ENCODE data around the gene CDKAL1. TPM values are rescaled to one million over a fixed set of nuclear protein-coding genes. Genes with fewer than 3 reads are reported as not detected.

Gene CDKAL1
- total RNA-seq, 1 experiment from 2014 or later = 20.6 TPM

DNA sequence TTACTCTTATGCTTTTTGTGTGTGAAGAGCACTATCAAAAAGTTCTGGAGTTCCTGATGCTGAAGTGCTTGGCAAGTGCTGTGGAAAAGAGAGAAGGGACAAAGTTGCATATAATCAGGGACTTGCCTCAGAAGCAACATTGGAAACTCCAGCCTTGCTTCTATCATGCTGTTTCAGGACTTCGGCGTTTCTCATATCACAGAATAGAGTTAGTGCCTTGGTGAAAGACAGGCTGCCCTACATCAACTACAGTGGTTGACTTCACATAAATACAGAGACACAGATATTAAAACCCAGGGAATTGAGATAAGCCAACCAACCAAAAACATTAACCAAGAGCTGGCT, 36.2 kb upstream of the CDKAL1 start:
- Mint-ChIP-seq H3K9me3 (peaks cover 5% of the 10 kb centered on the region; the same call in 1 of the 2 replicates), H3K27me3 (ENCODE audit: low read depth) (no peaks in the 10 kb centered on the region), H3K27ac (no peak overlapping the region), H3K4me3 (no peak overlapping the region), H3K4me1 (no peaks in the 10 kb centered on the region), H3K36me3 (no peaks in the 10 kb centered on the region)
- TF ChIP-seq, protein P1, sequence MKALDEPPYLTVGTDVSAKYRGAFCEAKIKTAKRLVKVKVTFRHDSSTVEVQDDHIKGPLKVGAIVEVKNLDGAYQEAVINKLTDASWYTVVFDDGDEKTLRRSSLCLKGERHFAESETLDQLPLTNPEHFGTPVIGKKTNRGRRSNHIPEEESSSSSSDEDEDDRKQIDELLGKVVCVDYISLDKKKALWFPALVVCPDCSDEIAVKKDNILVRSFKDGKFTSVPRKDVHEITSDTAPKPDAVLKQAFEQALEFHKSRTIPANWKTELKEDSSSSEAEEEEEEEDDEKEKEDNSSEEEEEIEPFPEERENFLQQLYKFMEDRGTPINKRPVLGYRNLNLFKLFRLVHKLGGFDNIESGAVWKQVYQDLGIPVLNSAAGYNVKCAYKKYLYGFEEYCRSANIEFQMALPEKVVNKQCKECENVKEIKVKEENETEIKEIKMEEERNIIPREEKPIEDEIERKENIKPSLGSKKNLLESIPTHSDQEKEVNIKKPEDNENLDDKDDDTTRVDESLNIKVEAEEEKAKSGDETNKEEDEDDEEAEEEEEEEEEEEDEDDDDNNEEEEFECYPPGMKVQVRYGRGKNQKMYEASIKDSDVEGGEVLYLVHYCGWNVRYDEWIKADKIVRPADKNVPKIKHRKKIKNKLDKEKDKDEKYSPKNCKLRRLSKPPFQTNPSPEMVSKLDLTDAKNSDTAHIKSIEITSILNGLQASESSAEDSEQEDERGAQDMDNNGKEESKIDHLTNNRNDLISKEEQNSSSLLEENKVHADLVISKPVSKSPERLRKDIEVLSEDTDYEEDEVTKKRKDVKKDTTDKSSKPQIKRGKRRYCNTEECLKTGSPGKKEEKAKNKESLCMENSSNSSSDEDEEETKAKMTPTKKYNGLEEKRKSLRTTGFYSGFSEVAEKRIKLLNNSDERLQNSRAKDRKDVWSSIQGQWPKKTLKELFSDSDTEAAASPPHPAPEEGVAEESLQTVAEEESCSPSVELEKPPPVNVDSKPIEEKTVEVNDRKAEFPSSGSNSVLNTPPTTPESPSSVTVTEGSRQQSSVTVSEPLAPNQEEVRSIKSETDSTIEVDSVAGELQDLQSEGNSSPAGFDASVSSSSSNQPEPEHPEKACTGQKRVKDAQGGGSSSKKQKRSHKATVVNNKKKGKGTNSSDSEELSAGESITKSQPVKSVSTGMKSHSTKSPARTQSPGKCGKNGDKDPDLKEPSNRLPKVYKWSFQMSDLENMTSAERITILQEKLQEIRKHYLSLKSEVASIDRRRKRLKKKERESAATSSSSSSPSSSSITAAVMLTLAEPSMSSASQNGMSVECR (CRISPR knock-in tag; IDR thresholded peaks at IDR 0.05; ENCODE audit: borderline replicate concordance) = no peak
- TF ChIP-seq NR2C2 (CRISPR knock-in tag; IDR thresholded peaks at IDR 0.05) (no peak), SMAD4 (CRISPR knock-in tag; IDR thresholded peaks at IDR 0.05) (no peak), GRHL2 (CRISPR knock-in tag; IDR thresholded peaks at IDR 0.05; ENCODE audit: insufficient replicate concordance, severe bottlenecking) (no peak), ZNF416 (CRISPR knock-in tag; IDR thresholded peaks at IDR 0.05) (no peak), ZNF263 (CRISPR knock-in tag; IDR thresholded peaks at IDR 0.05; ENCODE audit: low read depth) (no peak), SMAD3 (CRISPR knock-in tag; IDR thresholded peaks at IDR 0.05; ENCODE audit: borderline replicate concordance) (no peak), ZNF317 (CRISPR knock-in tag; IDR thresholded peaks at IDR 0.05; ENCODE audit: borderline replicate concordance, low read depth) (no peak), JUN (CRISPR knock-in tag; IDR thresholded peaks at IDR 0.05) (no peak), ZBTB21 (CRISPR knock-in tag; IDR thresholded peaks at IDR 0.05; ENCODE audit: borderline replicate concordance) (no peak), NFYB (CRISPR knock-in tag; conservative IDR thresholded peaks at IDR 0.05; ENCODE audit: low read depth) (no peak), ZNF396 (CRISPR knock-in tag; IDR thresholded peaks at IDR 0.05; ENCODE audit: borderline replicate concordance) (no peak)
- TF ChIP-seq, protein P2, sequence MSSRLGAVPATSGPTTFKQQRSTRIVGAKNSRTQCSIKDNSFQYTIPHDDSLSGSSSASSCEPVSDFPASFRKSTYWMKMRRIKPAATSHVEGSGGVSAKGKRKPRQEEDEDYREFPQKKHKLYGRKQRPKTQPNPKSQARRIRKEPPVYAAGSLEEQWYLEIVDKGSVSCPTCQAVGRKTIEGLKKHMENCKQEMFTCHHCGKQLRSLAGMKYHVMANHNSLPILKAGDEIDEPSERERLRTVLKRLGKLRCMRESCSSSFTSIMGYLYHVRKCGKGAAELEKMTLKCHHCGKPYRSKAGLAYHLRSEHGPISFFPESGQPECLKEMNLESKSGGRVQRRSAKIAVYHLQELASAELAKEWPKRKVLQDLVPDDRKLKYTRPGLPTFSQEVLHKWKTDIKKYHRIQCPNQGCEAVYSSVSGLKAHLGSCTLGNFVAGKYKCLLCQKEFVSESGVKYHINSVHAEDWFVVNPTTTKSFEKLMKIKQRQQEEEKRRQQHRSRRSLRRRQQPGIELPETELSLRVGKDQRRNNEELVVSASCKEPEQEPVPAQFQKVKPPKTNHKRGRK (CRISPR knock-in tag; IDR thresholded peaks at IDR 0.05; ENCODE audit: borderline replicate concordance) = no peak
- TF ChIP-seq, protein P3, sequence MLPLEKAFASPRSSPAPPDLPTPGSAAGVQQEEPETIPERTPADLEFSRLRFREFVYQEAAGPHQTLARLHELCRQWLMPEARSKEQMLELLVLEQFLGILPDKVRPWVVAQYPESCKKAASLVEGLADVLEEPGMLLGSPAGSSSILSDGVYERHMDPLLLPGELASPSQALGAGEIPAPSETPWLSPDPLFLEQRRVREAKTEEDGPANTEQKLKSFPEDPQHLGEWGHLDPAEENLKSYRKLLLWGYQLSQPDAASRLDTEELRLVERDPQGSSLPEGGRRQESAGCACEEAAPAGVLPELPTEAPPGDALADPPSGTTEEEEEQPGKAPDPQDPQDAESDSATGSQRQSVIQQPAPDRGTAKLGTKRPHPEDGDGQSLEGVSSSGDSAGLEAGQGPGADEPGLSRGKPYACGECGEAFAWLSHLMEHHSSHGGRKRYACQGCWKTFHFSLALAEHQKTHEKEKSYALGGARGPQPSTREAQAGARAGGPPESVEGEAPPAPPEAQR (CRISPR knock-in tag; IDR thresholded peaks at IDR 0.05) = no peak
- TF ChIP-seq, protein P4, sequence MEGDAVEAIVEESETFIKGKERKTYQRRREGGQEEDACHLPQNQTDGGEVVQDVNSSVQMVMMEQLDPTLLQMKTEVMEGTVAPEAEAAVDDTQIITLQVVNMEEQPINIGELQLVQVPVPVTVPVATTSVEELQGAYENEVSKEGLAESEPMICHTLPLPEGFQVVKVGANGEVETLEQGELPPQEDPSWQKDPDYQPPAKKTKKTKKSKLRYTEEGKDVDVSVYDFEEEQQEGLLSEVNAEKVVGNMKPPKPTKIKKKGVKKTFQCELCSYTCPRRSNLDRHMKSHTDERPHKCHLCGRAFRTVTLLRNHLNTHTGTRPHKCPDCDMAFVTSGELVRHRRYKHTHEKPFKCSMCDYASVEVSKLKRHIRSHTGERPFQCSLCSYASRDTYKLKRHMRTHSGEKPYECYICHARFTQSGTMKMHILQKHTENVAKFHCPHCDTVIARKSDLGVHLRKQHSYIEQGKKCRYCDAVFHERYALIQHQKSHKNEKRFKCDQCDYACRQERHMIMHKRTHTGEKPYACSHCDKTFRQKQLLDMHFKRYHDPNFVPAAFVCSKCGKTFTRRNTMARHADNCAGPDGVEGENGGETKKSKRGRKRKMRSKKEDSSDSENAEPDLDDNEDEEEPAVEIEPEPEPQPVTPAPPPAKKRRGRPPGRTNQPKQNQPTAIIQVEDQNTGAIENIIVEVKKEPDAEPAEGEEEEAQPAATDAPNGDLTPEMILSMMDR (IDR thresholded peaks at IDR 0.05) = no peak
- TF ChIP-seq, protein P5, sequence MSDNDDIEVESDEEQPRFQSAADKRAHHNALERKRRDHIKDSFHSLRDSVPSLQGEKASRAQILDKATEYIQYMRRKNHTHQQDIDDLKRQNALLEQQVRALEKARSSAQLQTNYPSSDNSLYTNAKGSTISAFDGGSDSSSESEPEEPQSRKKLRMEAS (CRISPR knock-in tag; IDR thresholded peaks at IDR 0.05) = no peak
- TF ChIP-seq, protein P6, sequence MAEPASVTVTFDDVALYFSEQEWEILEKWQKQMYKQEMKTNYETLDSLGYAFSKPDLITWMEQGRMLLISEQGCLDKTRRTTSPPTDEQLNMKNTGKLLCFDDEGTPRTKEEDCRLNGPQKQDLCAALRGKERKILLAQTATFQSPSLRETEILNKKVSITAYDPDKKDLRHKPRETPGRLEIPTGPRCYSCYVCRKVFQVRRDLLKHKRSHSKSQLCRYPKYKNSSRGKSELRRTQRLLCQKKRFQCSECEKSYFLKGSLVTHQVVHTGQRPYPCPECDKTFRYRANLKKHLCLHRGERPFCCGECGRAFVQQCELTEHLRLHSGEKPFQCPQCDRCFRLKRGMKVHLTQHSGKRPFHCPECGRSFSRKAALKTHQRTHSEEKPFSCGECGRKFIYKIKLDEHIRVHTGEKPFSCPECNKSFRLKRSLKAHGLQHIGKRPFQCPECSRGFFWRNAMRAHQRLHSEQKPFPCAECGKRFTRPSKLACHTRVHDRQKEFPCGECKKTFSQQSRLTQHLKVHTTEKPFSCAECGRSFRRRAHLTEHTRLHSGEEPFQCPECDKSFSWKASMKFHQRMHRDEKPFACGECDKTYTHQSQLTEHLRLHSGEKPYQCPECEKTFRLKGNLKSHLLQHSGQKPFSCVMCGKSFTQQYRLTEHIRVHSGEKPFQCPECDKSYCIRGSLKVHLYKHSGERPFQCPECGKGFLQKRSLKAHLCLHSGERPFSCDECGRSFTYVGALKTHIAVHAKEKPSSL (CRISPR knock-in tag; conservative IDR thresholded peaks at IDR 0.05) = no peak
- ATAC-seq (no peak), DNase-seq (ENCODE audit: low spot score) (no peak)
- CTCF ChIA-PET = no interaction called here
- POLR2A ChIA-PET = no interaction called here
